Ishikawa (cell line): ENCODE measurements around the gene RPEL1.
"Not testable (repeated sequence)": the region's sequence is repeated elsewhere in the genome, so short reads cannot be mapped to it uniquely, and the experiment has no call there.

Source experiments
- EP300 ChIP-seq: IDR thresholded peaks from 2 replicates; pipeline ENCODE4 v1.6.1; 2012; ENCODE audit warnings: borderline replicate concordance
- RAD21 ChIP-seq: IDR thresholded peaks from 2 replicates; pipeline ENCODE4 v1.6.1; 2012; ENCODE audit warnings: low read depth
- TF ChIP-seq, protein P1 (sequence below): IDR thresholded peaks from 2 replicates; pipeline ENCODE4 v1.6.1; 2012; ENCODE audit warnings: low read depth, mild to moderate bottlenecking
- TF ChIP-seq, protein P2 (sequence below): IDR thresholded peaks from 2 replicates; pipeline ENCODE4 v1.6.1; 2012

DNA sequence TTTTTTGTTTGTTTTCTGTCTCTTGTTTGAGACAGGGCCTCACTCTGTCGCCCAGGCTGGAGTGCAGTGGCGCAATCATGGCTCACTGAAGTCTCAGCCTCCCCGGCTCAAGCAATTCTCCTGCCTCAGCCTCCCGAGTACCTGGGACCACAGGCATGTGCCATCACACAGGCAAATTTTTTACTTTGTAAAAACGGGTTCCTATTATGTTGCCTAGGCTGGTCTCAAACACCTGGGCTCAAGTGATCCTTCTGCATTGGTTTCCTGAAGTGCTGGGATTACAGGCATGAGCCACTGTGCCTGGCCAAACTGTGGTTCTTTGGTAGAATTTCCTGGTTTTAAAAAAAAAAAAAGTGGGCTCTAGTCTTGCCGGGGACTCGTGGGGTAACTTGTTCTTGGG, at the start of gene RPEL1:
- TF ChIP-seq, protein P1, sequence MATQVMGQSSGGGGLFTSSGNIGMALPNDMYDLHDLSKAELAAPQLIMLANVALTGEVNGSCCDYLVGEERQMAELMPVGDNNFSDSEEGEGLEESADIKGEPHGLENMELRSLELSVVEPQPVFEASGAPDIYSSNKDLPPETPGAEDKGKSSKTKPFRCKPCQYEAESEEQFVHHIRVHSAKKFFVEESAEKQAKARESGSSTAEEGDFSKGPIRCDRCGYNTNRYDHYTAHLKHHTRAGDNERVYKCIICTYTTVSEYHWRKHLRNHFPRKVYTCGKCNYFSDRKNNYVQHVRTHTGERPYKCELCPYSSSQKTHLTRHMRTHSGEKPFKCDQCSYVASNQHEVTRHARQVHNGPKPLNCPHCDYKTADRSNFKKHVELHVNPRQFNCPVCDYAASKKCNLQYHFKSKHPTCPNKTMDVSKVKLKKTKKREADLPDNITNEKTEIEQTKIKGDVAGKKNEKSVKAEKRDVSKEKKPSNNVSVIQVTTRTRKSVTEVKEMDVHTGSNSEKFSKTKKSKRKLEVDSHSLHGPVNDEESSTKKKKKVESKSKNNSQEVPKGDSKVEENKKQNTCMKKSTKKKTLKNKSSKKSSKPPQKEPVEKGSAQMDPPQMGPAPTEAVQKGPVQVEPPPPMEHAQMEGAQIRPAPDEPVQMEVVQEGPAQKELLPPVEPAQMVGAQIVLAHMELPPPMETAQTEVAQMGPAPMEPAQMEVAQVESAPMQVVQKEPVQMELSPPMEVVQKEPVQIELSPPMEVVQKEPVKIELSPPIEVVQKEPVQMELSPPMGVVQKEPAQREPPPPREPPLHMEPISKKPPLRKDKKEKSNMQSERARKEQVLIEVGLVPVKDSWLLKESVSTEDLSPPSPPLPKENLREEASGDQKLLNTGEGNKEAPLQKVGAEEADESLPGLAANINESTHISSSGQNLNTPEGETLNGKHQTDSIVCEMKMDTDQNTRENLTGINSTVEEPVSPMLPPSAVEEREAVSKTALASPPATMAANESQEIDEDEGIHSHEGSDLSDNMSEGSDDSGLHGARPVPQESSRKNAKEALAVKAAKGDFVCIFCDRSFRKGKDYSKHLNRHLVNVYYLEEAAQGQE = not testable (repeated sequence)
- TF ChIP-seq RAD21, EP300: not testable (repeated sequence)
- TF ChIP-seq, protein P2, sequence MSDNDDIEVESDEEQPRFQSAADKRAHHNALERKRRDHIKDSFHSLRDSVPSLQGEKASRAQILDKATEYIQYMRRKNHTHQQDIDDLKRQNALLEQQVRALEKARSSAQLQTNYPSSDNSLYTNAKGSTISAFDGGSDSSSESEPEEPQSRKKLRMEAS = not testable (repeated sequence)
